Breast epithelium (tissue), 3 donors: ENCODE data around the gene BBLN.
A peak's percentile ranks its signal among the peaks of the same experiment; 100 is the strongest.

Source experiments
- POLR2AphosphoS5 ChIP-seq, 3 donors: sonication (generic); formaldehyde crosslinking; IDR thresholded peaks; one replicate each; pipeline ENCODE4 v1.6.1; 2017; ENCODE audit warnings: antibody characterized with exemption in 3 of 3
- TF ChIP-seq, protein P1 (sequence below), 3 donors: fragments of 450-650 bp; IDR thresholded peaks; one replicate each; pipeline ENCODE4 v1.5.1; 2016 to 2017; ENCODE audit warnings: antibody characterized with exemption in 3 of 3, mild to moderate bottlenecking in 3 of 3, moderate library complexity in 3 of 3

DNA sequence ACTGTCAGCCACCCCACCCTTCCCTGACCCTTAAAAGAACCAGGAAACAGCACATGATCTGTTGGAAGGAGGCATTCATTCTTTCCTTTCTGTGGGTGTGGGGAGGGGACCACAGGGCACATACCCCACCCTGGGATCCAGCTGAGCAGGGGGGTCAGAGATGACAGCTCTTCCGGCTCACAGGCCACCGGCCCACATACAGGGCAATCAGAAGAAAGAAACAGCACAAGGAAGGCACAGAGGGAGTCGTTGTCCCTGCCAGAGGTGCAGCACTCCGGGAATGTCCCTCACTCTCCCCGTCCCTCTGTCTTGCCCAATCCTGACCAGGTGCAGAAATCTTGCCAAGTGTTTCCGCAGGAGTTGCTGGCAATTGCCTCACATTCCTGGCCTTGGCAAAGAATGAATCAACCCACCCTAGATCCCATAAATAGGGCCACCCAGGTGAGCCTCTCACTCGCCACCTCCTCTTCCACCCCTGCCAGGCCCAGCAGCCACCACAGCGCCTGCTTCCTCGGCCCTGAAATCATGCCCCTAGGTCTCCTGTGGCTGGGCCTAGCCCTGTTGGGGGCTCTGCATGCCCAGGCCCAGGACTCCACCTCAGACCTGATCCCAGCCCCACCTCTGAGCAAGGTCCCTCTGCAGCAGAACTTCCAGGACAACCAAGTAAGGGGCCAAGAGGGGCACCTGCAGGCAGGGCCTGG, 10.9 kb upstream of the BBLN start, which contains the start of gene LCN2:
- TF ChIP-seq, protein P1, sequence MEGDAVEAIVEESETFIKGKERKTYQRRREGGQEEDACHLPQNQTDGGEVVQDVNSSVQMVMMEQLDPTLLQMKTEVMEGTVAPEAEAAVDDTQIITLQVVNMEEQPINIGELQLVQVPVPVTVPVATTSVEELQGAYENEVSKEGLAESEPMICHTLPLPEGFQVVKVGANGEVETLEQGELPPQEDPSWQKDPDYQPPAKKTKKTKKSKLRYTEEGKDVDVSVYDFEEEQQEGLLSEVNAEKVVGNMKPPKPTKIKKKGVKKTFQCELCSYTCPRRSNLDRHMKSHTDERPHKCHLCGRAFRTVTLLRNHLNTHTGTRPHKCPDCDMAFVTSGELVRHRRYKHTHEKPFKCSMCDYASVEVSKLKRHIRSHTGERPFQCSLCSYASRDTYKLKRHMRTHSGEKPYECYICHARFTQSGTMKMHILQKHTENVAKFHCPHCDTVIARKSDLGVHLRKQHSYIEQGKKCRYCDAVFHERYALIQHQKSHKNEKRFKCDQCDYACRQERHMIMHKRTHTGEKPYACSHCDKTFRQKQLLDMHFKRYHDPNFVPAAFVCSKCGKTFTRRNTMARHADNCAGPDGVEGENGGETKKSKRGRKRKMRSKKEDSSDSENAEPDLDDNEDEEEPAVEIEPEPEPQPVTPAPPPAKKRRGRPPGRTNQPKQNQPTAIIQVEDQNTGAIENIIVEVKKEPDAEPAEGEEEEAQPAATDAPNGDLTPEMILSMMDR (IDR thresholded peaks at IDR 0.05) = no peak
- TF ChIP-seq POLR2AphosphoS5 (IDR thresholded peaks at IDR 0.05) = peak; percentile 29 to 79 (median 73)
